ENCODE results near the gene NHLRC4. TPM values are rescaled to one million over a fixed set of nuclear protein-coding genes. Genes with fewer than 3 reads are reported as not detected.

NHLRC4 gene
- total RNA-seq = 1 to 10 TPM in 1 of 2 donors, under 1 TPM in 1; 0.99 to 2.0 TPM
- polyA plus RNA-seq (ENCODE audit: insufficient read length in 6 of 6) = 1 to 10 TPM; 2.2 to 3.4 (median 3.1) TPM
- long read RNA-seq, donor 1, partial matches to known transcripts = 0 of 4 reads
- long read RNA-seq, donor 1, other reads (novel, unspliced or antisense) = 0 of 4 reads
- long read RNA-seq, donor 2 = 0 reads
- long read RNA-seq, donor 3, partial matches to known transcripts = 0 of 1 reads
- long read RNA-seq, donor 3, other reads (novel, unspliced or antisense) = 0 of 1 reads
- long read RNA-seq, donor 4, partial matches to known transcripts = 0 of 1 reads
- long read RNA-seq, donor 4, other reads (novel, unspliced or antisense) = 0 of 1 reads
- long read RNA-seq, donor 5, transcript NHLRC4-202 (2 exons, 2,071 nt) = major isoform, 5 of 5 reads
- long read RNA-seq, donor 5, partial matches to known transcripts = 0 of 5 reads
- long read RNA-seq, donor 5, other reads (novel, unspliced or antisense) = 0 of 5 reads
- long read RNA-seq, donor 6, partial matches to known transcripts = 0 of 1 reads
- long read RNA-seq, donor 6, other reads (novel, unspliced or antisense) = 0 of 1 reads
- long read RNA-seq, donor 7 = 0 reads
- long read RNA-seq, donor 8, partial matches to known transcripts = 0 of 1 reads
- long read RNA-seq, donor 8, other reads (novel, unspliced or antisense) = 0 of 1 reads
- long read RNA-seq, donor 9 = 0 reads
- long read RNA-seq, donor 10 = 0 reads
- long read RNA-seq, donor 11 = 0 reads
- long read RNA-seq, donor 12, partial matches to known transcripts = 0 of 2 reads
- long read RNA-seq, donor 12, other reads (novel, unspliced or antisense) = 0 of 2 reads

- Histone ChIP-seq H3K36me3 (no peaks in the 10 kb centered on the region), H3K9me3 (no peaks in the 10 kb centered on the region), H3K4me3 (peak within 1 kb of the TSS; percentile 3 to 9), H3K4me1 (peaks cover 14 to 37% of the 10 kb centered on the region in 2 donors), H3K27ac (peak within 1 kb of the TSS in 1 of 2 donors; percentile 57), H3K27me3 (peaks cover 5 to 21% of the 10 kb centered on the region in 2 donors)
- no peak for TF ChIP-seq CTCF (IDR thresholded peaks at IDR 0.05)
- DNase-seq (peak in 3 of 4 donors; percentile 55 to 80 (median 68)), ATAC-seq (peak; percentile 31)
- intact Hi-C loops (cut with DNase I) = no loop called here
Observed at GRCh38 chr16:566475-567372, at the start of gene NHLRC4. Gene NHLRC4 (plus strand): TSS chr16:567005. CDS start chr16:568048, 1,043 bp downstream.

DNA sequence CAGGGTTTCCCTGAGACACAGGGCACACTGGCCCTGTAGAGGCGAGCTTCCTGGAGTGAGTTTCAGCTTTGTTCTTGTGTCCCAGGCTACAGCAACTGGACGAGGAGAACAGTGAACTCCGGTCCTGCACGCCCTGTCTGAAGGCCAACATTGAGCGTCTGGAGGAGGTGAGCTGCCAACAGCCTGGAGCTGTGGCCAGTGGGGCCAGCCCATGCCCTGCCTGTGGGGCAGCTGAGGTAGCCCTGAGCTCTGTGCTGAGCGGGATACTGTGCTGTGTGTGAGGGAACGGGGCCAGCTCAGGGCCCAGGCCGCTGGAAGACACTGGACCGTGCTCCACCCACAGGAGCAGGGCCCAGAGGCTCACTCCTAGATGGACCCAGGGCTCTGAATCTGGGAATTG is 47.9 kb upstream of the NHLRC4 start:
- H3K27ac ChIP-seq = no peak overlapping the region
- no peaks in the 10 kb centered on the region for H3K9me3 ChIP-seq
- DNase-seq (no peak), ATAC-seq (no peak)
- no peak for TF ChIP-seq CTCF (IDR thresholded peaks at IDR 0.05)
- H3K36me3 ChIP-seq = peaks cover 0 to 51% of the 10 kb centered on the region in 2 donors
- H3K27me3 ChIP-seq = no peaks in the 10 kb centered on the region
- no peak overlapping the region for H3K4me3 ChIP-seq
- H3K4me1 ChIP-seq = no peaks in the 10 kb centered on the region
- intact Hi-C loops (cut with DNase I) = no loop called here

DNA sequence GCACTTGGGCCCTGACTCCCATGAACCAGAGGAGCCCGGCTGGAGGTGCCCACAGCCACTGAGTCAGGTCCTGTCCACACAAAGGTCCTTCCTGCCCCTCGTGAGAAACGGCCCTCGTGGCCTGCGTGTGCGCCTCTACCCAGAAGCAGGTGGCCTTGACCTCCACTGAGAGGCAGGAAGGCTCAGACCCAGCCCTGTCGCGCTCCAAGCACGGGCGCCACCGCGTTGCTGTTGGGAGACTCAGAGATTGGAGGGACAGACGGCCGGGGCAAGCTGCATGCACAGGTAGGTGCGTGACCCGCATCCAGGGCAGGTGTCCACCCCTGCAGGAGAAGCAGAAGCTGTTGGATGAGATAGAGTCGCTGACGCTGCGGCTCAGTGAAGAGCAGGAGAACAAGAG is 47.4 kb upstream of the NHLRC4 start:
- no peak for DNase-seq
- H3K27me3 ChIP-seq = no peaks in the 10 kb centered on the region
- TF ChIP-seq CTCF (IDR thresholded peaks at IDR 0.05) = no peak
- H3K36me3 ChIP-seq = peaks cover 0 to 51% of the 10 kb centered on the region in 2 donors
- H3K9me3 ChIP-seq = no peaks in the 10 kb centered on the region
- H3K4me1 ChIP-seq = no peaks in the 10 kb centered on the region
- no peak for ATAC-seq
- no peak overlapping the region for H3K27ac ChIP-seq
- H3K4me3 ChIP-seq = no peak overlapping the region
- intact Hi-C loops (cut with DNase I) = no loop called here

DNA sequence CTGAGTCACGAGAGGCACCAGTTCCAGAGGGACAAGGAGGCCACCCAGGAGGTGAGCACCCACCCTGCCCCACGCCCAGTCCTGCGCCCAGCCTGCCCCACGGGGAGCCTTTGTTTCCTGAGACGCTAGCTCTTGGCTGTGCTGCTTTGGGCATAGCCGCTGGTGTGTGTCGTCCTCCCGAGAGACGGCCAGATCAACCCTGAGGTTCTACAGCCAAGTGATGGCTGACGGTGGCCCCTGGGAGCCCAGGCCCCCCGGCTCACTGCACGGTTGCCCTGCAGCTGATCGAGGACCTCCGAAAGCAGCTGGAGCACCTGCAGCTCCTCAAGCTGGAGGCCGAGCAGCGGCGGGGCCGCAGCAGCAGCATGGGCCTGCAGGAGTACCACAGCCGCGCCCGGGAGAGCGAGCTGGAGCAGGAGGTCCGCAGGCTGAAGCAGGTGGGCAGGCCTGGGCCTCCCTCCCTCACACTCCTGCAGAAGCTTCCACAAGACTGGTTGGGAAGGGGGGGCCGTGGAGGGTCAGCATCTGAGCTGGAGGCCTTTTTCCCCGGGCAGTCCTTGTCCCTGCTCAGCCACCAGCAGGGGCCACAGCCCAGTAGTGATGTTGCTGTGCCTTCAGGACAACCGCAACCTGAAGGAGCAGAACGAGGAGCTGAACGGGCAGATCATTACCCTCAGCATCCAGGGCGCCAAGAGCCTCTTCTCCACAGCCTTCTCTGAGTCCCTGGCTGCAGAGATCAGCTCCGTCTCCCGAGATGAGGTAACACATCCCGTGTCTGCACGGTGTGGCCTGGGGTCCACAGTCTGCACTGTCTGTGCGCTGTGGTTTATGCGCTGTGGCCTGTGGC is 46.7 kb upstream of the NHLRC4 start:
- no peaks in the 10 kb centered on the region for H3K9me3 ChIP-seq
- H3K4me3 ChIP-seq = no peak overlapping the region
- DNase-seq = no peak
- no peak for ATAC-seq
- H3K36me3 ChIP-seq = peaks cover 0 to 51% of the 10 kb centered on the region in 2 donors
- H3K4me1 ChIP-seq = peaks cover 0 to under 1% of the 10 kb centered on the region in 2 donors
- H3K27me3 ChIP-seq = no peaks in the 10 kb centered on the region
- no peak overlapping the region for H3K27ac ChIP-seq
- intact Hi-C loops (cut with DNase I) = no loop called here
- TF ChIP-seq CTCF (IDR thresholded peaks at IDR 0.05) = no peak

Measured in left lung (tissue), 14 donors.